B cell (primary cell): ENCODE results near the gene HES7.

ENCODE experiments used
- EZH2 ChIP-seq: IDR thresholded peaks from 2 replicates; pipeline ENCODE4 v1.6.1; 2012; ENCODE audit warnings: borderline replicate concordance, low read depth, mild to moderate bottlenecking, moderate library complexity, low read length; ENCODE audit not compliant: insufficient read depth, poor library complexity, severe bottlenecking
- TF ChIP-seq, protein P1 (sequence below): fragments of 200-600 bp; IDR thresholded peaks from one replicate; pipeline ENCODE4 v1.8.0; 2022; ENCODE audit warnings: antibody characterized with exemption, mild to moderate bottlenecking

DNA sequence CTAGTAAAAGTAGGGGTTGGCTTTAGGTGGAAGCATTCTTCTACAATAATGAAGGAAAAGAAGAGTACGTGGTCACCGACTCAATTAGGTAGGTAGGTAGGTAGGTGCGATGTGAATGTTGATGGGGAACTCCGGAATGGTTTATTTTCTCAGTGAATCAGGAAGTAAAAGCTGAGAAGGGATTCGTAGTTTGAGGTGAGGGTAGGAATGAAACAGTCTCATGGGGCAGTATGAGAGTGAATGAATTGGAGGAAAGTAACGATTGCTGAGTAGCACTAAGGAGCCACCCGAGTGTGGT, 14.4 kb upstream of the HES7 start:
- TF ChIP-seq, protein P1, sequence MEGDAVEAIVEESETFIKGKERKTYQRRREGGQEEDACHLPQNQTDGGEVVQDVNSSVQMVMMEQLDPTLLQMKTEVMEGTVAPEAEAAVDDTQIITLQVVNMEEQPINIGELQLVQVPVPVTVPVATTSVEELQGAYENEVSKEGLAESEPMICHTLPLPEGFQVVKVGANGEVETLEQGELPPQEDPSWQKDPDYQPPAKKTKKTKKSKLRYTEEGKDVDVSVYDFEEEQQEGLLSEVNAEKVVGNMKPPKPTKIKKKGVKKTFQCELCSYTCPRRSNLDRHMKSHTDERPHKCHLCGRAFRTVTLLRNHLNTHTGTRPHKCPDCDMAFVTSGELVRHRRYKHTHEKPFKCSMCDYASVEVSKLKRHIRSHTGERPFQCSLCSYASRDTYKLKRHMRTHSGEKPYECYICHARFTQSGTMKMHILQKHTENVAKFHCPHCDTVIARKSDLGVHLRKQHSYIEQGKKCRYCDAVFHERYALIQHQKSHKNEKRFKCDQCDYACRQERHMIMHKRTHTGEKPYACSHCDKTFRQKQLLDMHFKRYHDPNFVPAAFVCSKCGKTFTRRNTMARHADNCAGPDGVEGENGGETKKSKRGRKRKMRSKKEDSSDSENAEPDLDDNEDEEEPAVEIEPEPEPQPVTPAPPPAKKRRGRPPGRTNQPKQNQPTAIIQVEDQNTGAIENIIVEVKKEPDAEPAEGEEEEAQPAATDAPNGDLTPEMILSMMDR: no peak
- TF ChIP-seq EZH2: no peak
